GM13977 (cell line): Measurements from ENCODE around the gene TANK.

Experiments used
- DNase-seq: peaks from one replicate; pipeline ENCODE4 v3.0.0; 2012; ENCODE audit warnings: low spot score
- CTCF ChIP-seq: IDR thresholded peaks from 2 replicates; pipeline ENCODE4 v1.5.1; 2012; ENCODE audit warnings: mild to moderate bottlenecking, control low read depth; ENCODE audit not compliant: insufficient read depth; ENCODE audit errors: extremely low read depth, missing control alignments
- in situ Hi-C: fragments of 300-500 bp; cut with MboI; formaldehyde crosslinking; loops from one replicate; pipeline ENCODE4 v1.12.0; 2022; ENCODE audit warnings: low sequenced_read_pairs, low pct_unique_long_range_greater_than_20kb, mixed read lengths, inconsistent platforms; ENCODE audit not compliant: unreplicated experiment

Gene TANK

GRCh38 chr2:161138429-161138828, 21.8 kb upstream of the TANK start:
- no peak for TF ChIP-seq CTCF
- no peak for DNase-seq
- in situ Hi-C loops, result no loop called here

- TF ChIP-seq CTCF, result no peak
- no peak for DNase-seq
- in situ Hi-C loops, result no loop called here
Observed at GRCh38 chr2:161139098-161139987, 20.9 kb upstream of the TANK start.

- DNase-seq, result no peak
- in situ Hi-C loops, result no loop called here
- TF ChIP-seq CTCF, result no peak
Observed at GRCh38 chr2:161141033-161141432, 19.2 kb upstream of the TANK start.

- in situ Hi-C loops, result no loop called here
- TF ChIP-seq CTCF, result no peak
- DNase-seq, result no peak
Observed at GRCh38 chr2:161146209-161146775, 13.9 kb upstream of the TANK start.

- DNase-seq, result no peak
- no peak for TF ChIP-seq CTCF
- in situ Hi-C loops, result no loop called here
Observed at GRCh38 chr2:161146996-161147395, 13.2 kb upstream of the TANK start.

- DNase-seq, result no peak
- TF ChIP-seq CTCF, result no peak
- in situ Hi-C loops, result no loop called here
Observed at GRCh38 chr2:161147856-161148255, 12.4 kb upstream of the TANK start.
